DND-41 (cell line): ENCODE data around the gene EXD3.

ENCODE experiments used
- ATAC-seq: fragments of 200-7000 bp; cut with Tn5 transposase; 3 replicates; pipeline ENCODE4 v1.9.1; 2021; ENCODE audit warnings: low read depth; ENCODE audit not compliant: insufficient read depth
- DNase-seq: peaks from one replicate; pipeline ENCODE4 v3.0.0-alpha.2; 2020
- H2AFZ ChIP-seq: 2 replicates; pipeline ENCODE4 v1.6.0; 2012; ENCODE audit warnings: low read depth, low read length
- H3K27ac ChIP-seq: 2 replicates; pipeline ENCODE4 v1.5.1; 2012; ENCODE audit warnings: low read length, inconsistent platforms
- H3K27me3 ChIP-seq: fragments of 200-600 bp; sonication (generic); 2 replicates; pipeline ENCODE4 v1.6.0; 2012; ENCODE audit warnings: low read length, mild to moderate bottlenecking, inconsistent platforms; ENCODE audit not compliant: insufficient read depth, poor library complexity
- H3K36me3 ChIP-seq: 2 replicates; pipeline ENCODE4 v1.5.1; 2012; ENCODE audit warnings: low read length, inconsistent platforms; ENCODE audit not compliant: insufficient read depth
- H3K4me1 ChIP-seq: 2 replicates; pipeline ENCODE4 v1.5.1; 2012; ENCODE audit warnings: mild to moderate bottlenecking, low read length; ENCODE audit not compliant: insufficient read depth
- H3K4me2 ChIP-seq: 2 replicates; pipeline ENCODE4 v1.6.0; 2012; ENCODE audit warnings: mild to moderate bottlenecking, moderate library complexity, low read length, inconsistent platforms; ENCODE audit not compliant: insufficient read depth
- H3K4me3 ChIP-seq, 2 experiments: fragments of 200-600 bp in 1 of 2; shearing (Covaris generic) in 1 of 2; 2 replicates each; pipeline ENCODE4 v1.5.1; 2012 to 2016; ENCODE audit warnings: inconsistent platforms in 2 of 2, low read length in 2 of 2, mild to moderate bottlenecking in 2 of 2, low read depth in 1 of 2, moderate library complexity in 1 of 2
- H3K79me2 ChIP-seq: 2 replicates; pipeline ENCODE4 v1.6.0; 2012; ENCODE audit warnings: low read length, inconsistent platforms; ENCODE audit not compliant: insufficient read depth
- H3K9ac ChIP-seq: 2 replicates; pipeline ENCODE4 v1.6.0; 2012; ENCODE audit warnings: low read depth, mild to moderate bottlenecking, inconsistent platforms, low read length, moderate library complexity
- H3K9me3 ChIP-seq: 2 replicates; pipeline ENCODE4 v1.5.1; 2012; ENCODE audit warnings: low read length, moderate library complexity, mild to moderate bottlenecking, inconsistent platforms; ENCODE audit not compliant: insufficient read depth, severe bottlenecking
- H4K20me1 ChIP-seq: 2 replicates; pipeline ENCODE4 v1.6.0; 2012; ENCODE audit warnings: low read length; ENCODE audit not compliant: insufficient read depth
- CTCF ChIP-seq: IDR thresholded peaks from 2 replicates; pipeline ENCODE4 v1.5.1; 2012; ENCODE audit warnings: borderline replicate concordance, low read length, moderate library complexity, mild to moderate bottlenecking; ENCODE audit not compliant: poor library complexity, severe bottlenecking; ENCODE audit errors: extremely low read depth
- EZH2 ChIP-seq: IDR thresholded peaks from 3 replicates; pipeline ENCODE4 v1.6.1; 2012; ENCODE audit warnings: borderline replicate concordance, low read depth, mild to moderate bottlenecking, moderate library complexity, low read length, inconsistent platforms; ENCODE audit not compliant: severe bottlenecking

EXD3 gene

GRCh38 chr9:137406876-137407589, 15.9 kb downstream of the EXD3 start:
- ATAC-seq, result no peak
- H3K9ac ChIP-seq, result no peak overlapping the region

GRCh38 chr9:137406085-137406760, 16.7 kb downstream of the EXD3 start:
- Histone ChIP-seq H4K20me1 (no peaks in the 10 kb centered on the region), H3K4me2 (no peak overlapping the region), H3K36me3 (no peaks in the 10 kb centered on the region), H2AFZ (no peak overlapping the region), H3K9ac (no peak overlapping the region), H3K27ac (no peak overlapping the region), H3K9me3 (no peaks in the 10 kb centered on the region), H3K27me3 (no peaks in the 10 kb centered on the region), H3K79me2 (no peaks in the 10 kb centered on the region), H3K4me3 (no peak overlapping the region), H3K4me1 (no peaks in the 10 kb centered on the region)
- DNase-seq, result no peak
- ATAC-seq, result no peak
- TF ChIP-seq CTCF, result no peak
- no peak for TF ChIP-seq EZH2

More at GRCh38 chr9:137406876-137407589, 15.9 kb downstream of the EXD3 start:
- Histone ChIP-seq H2AFZ (no peak overlapping the region), H3K9me3 (no peaks in the 10 kb centered on the region), H3K27ac (no peak overlapping the region), H3K36me3 (no peaks in the 10 kb centered on the region), H3K4me1 (no peaks in the 10 kb centered on the region), H3K79me2 (no peaks in the 10 kb centered on the region), H4K20me1 (no peaks in the 10 kb centered on the region), H3K4me3 (no peak overlapping the region), H3K4me2 (no peak overlapping the region), H3K27me3 (no peaks in the 10 kb centered on the region)
- no peak for TF ChIP-seq EZH2
- no peak for TF ChIP-seq CTCF
- no peak for DNase-seq

GRCh38 chr9:137405677-137406081, 17.3 kb downstream of the EXD3 start:
- no peak overlapping the region for H2AFZ ChIP-seq
- H3K9ac ChIP-seq, result no peak overlapping the region
- ATAC-seq, result no peak
- no peaks in the 10 kb centered on the region for H3K27me3 ChIP-seq
- TF ChIP-seq EZH2 (no peak), CTCF (no peak)
- H3K9me3 ChIP-seq, result no peaks in the 10 kb centered on the region
- H3K4me3 ChIP-seq, result no peak overlapping the region
- H3K27ac ChIP-seq, result no peak overlapping the region
- no peaks in the 10 kb centered on the region for H4K20me1 ChIP-seq
- H3K4me2 ChIP-seq, result no peak overlapping the region
- DNase-seq, result no peak
- no peaks in the 10 kb centered on the region for H3K4me1 ChIP-seq
- no peaks in the 10 kb centered on the region for H3K79me2 ChIP-seq
- H3K36me3 ChIP-seq, result no peaks in the 10 kb centered on the region
